ENCODE results near the gene RIOX2. TPM values are rescaled to one million over a fixed set of nuclear protein-coding genes. Genes with fewer than 3 reads are reported as not detected.

The RIOX2 gene
- polyA plus RNA-seq, 1 donor from 2014 or later, result 0.48 TPM

DNA sequence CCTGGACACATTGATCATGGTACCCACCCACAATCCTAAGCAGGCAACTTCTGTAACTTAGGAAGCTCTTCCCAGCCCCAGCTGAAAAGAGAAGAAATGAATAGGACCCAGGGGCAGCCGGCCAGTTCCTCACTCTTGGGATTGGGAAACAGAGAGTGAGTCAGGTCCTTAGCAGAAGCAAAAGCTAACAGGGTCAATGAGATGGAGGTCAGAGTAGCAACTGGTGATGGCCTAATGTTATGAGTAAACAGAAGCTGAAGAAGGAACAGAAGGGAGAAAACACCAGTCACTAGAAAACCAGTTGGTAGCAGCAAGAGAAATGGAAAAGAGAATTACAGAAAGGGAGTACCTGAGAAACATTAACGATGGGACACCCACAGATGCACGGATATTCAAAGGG lies 20.0 kb downstream of the RIOX2 start:
- Histone ChIP-seq H4K20me1 (ENCODE audit: insufficient read depth) (no peaks in the 10 kb centered on the region), H2AFZ (ENCODE audit: low read depth, low read length) (no peak overlapping the region), H3K9ac (ENCODE audit: low read length) (no peak overlapping the region), H3K79me2 (replicated peaks; ENCODE audit: insufficient read depth, low read length) (no peaks in the 10 kb centered on the region), H3K4me3 (ENCODE audit: low read length) (no peak overlapping the region), H3K9me2 (ENCODE audit: insufficient read depth, low read length) (no peaks in the 10 kb centered on the region), H3K4me2 (ENCODE audit: low read length) (no peak overlapping the region), H3K9me3 (ENCODE audit: low read length) (no peaks in the 10 kb centered on the region), H3K27me3 (ENCODE audit: insufficient read depth, low read depth, low read length) (no peaks in the 10 kb centered on the region), H3K36me3 (ENCODE audit: insufficient read depth, low read length) (no peaks in the 10 kb centered on the region), H3K27ac (ENCODE audit: low read length) (no peak overlapping the region), H3F3A (ENCODE audit: insufficient read depth, low read length, poor library complexity, severe bottlenecking) (no peaks in the 10 kb centered on the region)
- TF ChIP-seq POLR2AphosphoS5 (IDR thresholded peaks at IDR 0.05) (no peak), RAD21 (conservative IDR thresholded peaks at IDR 0.05) (no peak), MXI1 (conservative IDR thresholded peaks at IDR 0.05; ENCODE audit: poor library complexity, severe bottlenecking) (no peak), EP300 (conservative IDR thresholded peaks at IDR 0.05; ENCODE audit: poor library complexity, severe bottlenecking) (no peak), EZH2 (IDR thresholded peaks at IDR 0.05; ENCODE audit: borderline replicate concordance, insufficient read depth, low read length, poor library complexity, severe bottlenecking) (no peak)
- TF ChIP-seq, protein P1, sequence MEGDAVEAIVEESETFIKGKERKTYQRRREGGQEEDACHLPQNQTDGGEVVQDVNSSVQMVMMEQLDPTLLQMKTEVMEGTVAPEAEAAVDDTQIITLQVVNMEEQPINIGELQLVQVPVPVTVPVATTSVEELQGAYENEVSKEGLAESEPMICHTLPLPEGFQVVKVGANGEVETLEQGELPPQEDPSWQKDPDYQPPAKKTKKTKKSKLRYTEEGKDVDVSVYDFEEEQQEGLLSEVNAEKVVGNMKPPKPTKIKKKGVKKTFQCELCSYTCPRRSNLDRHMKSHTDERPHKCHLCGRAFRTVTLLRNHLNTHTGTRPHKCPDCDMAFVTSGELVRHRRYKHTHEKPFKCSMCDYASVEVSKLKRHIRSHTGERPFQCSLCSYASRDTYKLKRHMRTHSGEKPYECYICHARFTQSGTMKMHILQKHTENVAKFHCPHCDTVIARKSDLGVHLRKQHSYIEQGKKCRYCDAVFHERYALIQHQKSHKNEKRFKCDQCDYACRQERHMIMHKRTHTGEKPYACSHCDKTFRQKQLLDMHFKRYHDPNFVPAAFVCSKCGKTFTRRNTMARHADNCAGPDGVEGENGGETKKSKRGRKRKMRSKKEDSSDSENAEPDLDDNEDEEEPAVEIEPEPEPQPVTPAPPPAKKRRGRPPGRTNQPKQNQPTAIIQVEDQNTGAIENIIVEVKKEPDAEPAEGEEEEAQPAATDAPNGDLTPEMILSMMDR (IDR thresholded peaks at IDR 0.05; ENCODE audit: poor library complexity, severe bottlenecking), result no peak

DNA sequence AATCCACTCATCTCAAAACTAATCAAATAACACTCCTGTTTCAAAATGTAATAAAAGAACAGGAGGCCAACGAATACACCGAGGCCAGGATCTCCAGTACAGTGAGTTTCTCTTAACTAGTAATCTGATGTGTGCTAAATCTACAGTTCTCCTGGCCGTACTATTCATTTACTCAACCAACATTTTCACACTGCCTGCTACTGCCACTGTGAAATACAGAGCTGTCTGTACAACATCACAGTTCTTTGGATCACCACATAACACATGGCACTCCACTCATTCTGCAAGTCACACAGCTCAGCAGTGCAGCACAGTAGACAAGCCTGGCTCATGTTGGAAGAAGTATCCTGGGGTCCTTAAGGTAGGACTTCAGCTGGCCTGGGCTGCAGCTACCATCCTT lies 21.9 kb downstream of the RIOX2 start:
- no peaks in the 10 kb centered on the region for H4K20me1 ChIP-seq (ENCODE audit: insufficient read depth)
- no peaks in the 10 kb centered on the region for H3K27me3 ChIP-seq (ENCODE audit: insufficient read depth, low read depth, low read length)
- TF ChIP-seq, protein P2, sequence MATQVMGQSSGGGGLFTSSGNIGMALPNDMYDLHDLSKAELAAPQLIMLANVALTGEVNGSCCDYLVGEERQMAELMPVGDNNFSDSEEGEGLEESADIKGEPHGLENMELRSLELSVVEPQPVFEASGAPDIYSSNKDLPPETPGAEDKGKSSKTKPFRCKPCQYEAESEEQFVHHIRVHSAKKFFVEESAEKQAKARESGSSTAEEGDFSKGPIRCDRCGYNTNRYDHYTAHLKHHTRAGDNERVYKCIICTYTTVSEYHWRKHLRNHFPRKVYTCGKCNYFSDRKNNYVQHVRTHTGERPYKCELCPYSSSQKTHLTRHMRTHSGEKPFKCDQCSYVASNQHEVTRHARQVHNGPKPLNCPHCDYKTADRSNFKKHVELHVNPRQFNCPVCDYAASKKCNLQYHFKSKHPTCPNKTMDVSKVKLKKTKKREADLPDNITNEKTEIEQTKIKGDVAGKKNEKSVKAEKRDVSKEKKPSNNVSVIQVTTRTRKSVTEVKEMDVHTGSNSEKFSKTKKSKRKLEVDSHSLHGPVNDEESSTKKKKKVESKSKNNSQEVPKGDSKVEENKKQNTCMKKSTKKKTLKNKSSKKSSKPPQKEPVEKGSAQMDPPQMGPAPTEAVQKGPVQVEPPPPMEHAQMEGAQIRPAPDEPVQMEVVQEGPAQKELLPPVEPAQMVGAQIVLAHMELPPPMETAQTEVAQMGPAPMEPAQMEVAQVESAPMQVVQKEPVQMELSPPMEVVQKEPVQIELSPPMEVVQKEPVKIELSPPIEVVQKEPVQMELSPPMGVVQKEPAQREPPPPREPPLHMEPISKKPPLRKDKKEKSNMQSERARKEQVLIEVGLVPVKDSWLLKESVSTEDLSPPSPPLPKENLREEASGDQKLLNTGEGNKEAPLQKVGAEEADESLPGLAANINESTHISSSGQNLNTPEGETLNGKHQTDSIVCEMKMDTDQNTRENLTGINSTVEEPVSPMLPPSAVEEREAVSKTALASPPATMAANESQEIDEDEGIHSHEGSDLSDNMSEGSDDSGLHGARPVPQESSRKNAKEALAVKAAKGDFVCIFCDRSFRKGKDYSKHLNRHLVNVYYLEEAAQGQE (IDR thresholded peaks at IDR 0.05; ENCODE audit: borderline replicate concordance), result no peak
- no peak for TF ChIP-seq MXI1 (conservative IDR thresholded peaks at IDR 0.05; ENCODE audit: poor library complexity, severe bottlenecking)
- no peak for TF ChIP-seq EP300 (conservative IDR thresholded peaks at IDR 0.05; ENCODE audit: poor library complexity, severe bottlenecking)
- no peak for TF ChIP-seq EZH2 (IDR thresholded peaks at IDR 0.05; ENCODE audit: borderline replicate concordance, insufficient read depth, low read length, poor library complexity, severe bottlenecking)
- TF ChIP-seq, protein P1 (IDR thresholded peaks at IDR 0.05; ENCODE audit: poor library complexity, severe bottlenecking), result no peak
- H3K9me3 ChIP-seq (ENCODE audit: low read length), result no peaks in the 10 kb centered on the region
- no peaks in the 10 kb centered on the region for H3K9me2 ChIP-seq (ENCODE audit: insufficient read depth, low read length)
- H3K4me2 ChIP-seq (ENCODE audit: low read length), result no peak overlapping the region
- no peak overlapping the region for H3K9ac ChIP-seq (ENCODE audit: low read length)
- H3K79me2 ChIP-seq (replicated peaks; ENCODE audit: insufficient read depth, low read length), result no peaks in the 10 kb centered on the region
- no peaks in the 10 kb centered on the region for H3K36me3 ChIP-seq (ENCODE audit: insufficient read depth, low read length)
- no peak overlapping the region for H3K27ac ChIP-seq (ENCODE audit: low read length)
- no peak overlapping the region for H2AFZ ChIP-seq (ENCODE audit: low read depth, low read length)
- H3F3A ChIP-seq (ENCODE audit: insufficient read depth, low read length, poor library complexity, severe bottlenecking), result no peaks in the 10 kb centered on the region
- H3K4me3 ChIP-seq (ENCODE audit: low read length), result no peak overlapping the region

Data from neural cell (in vitro differentiated cells).